Activated CD4-positive, alpha-beta T cell treated with anti-CD3 and anti-CD28 coated beads, Interleukin-2, amount 50 U/mL, for 1 hour (primary cell): Measurements from ENCODE around the gene IRGC.
"Not testable (repeated sequence)": the region's sequence is repeated elsewhere in the genome, so short reads cannot be mapped to it uniquely, and the experiment has no call there.

ENCODE experiments used
- DNase-seq: peaks from one replicate; pipeline ENCODE4 v3.0.0-alpha.2; 2020

IRGC gene

GRCh38 chr19:43715776-43716175 lies at the start of gene IRGC:
Gene IRGC (plus strand): TSS chr19:43716076. CDS start chr19:43718559, 2,483 bp downstream.
- no peak for DNase-seq

GRCh38 chr19:43667126-43667875 lies 48.6 kb upstream of the IRGC start:
- DNase-seq = no peak

GRCh38 chr19:43667876-43668405 lies 47.9 kb upstream of the IRGC start:
- no peak for DNase-seq

GRCh38 chr19:43668406-43669109 lies 47.3 kb upstream of the IRGC start:
- peak; percentile 97 for DNase-seq

- DNase-seq = no peak
Observed at GRCh38 chr19:43672061-43672679, 43.7 kb upstream of the IRGC start.

GRCh38 chr19:43673637-43674036 lies 42.2 kb upstream of the IRGC start:
- DNase-seq = no peak

GRCh38 chr19:43674183-43674582 lies 41.7 kb upstream of the IRGC start:
- DNase-seq = no peak

GRCh38 chr19:43674596-43674995 lies 41.3 kb upstream of the IRGC start:
- no peak for DNase-seq

GRCh38 chr19:43675269-43675879 lies 40.5 kb upstream of the IRGC start:
- DNase-seq = no peak

- DNase-seq = no peak
Observed at GRCh38 chr19:43675906-43676305, 40.0 kb upstream of the IRGC start.

GRCh38 chr19:43678512-43679261 lies 37.2 kb upstream of the IRGC start:
- DNase-seq = no peak

- no peak for DNase-seq
Observed at GRCh38 chr19:43681821-43682220, 34.1 kb upstream of the IRGC start.

GRCh38 chr19:43682269-43682668 lies 33.6 kb upstream of the IRGC start:
- not testable (repeated sequence) for DNase-seq

GRCh38 chr19:43682824-43683661 lies 32.8 kb upstream of the IRGC start:
- no peak for DNase-seq

- DNase-seq = no peak
Observed at GRCh38 chr19:43683905-43684304, 32.0 kb upstream of the IRGC start.

GRCh38 chr19:43684326-43684725 lies 31.6 kb upstream of the IRGC start:
- DNase-seq = no peak

GRCh38 chr19:43687660-43687997 lies 28.2 kb upstream of the IRGC start:
- no peak for DNase-seq

GRCh38 chr19:43688059-43688701 lies 27.7 kb upstream of the IRGC start:
- DNase-seq = no peak

GRCh38 chr19:43690444-43690843 lies 25.4 kb upstream of the IRGC start:
- no peak for DNase-seq

- DNase-seq = no peak
Observed at GRCh38 chr19:43690890-43691289, 25.0 kb upstream of the IRGC start.

- DNase-seq = no peak
Observed at GRCh38 chr19:43691755-43692154, 24.1 kb upstream of the IRGC start.
